Stimulated activated CD8-positive, alpha-beta memory T cell treated with anti-CD3 and anti-CD28 coated beads, Interleukin-15, amount 100 ng/mL, for 1 hour (primary cell): ENCODE data around the gene MN1.
"Not testable (repeated sequence)": the region's sequence is repeated elsewhere in the genome, so short reads cannot be mapped to it uniquely, and the experiment has no call there.

Experiments
- DNase-seq: peaks from one replicate; pipeline ENCODE4 v3.0.0-alpha.2; 2020; ENCODE audit warnings: low read depth

MN1 gene

DNA sequence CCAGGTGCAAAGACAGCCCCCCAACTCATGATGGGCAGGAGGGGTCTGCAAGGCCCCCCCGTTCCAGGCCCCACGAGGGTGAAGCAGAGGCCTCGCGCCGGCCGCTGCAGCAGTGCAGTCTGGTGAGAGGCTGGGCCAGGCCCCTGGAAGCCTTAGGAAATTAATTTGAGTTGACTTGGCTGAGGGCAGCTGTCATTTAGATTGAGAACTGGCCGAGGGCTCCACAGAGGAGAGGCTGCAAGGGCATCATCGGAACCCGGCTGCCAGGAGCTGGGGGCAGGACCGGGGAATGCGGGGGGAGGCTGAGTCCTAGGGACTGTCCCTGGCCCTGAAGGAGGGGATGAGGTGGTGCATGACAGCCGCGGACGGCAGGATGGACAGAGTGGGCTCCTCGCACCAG lies 39.9 kb downstream of the MN1 start:
- DNase-seq = no peak

DNA sequence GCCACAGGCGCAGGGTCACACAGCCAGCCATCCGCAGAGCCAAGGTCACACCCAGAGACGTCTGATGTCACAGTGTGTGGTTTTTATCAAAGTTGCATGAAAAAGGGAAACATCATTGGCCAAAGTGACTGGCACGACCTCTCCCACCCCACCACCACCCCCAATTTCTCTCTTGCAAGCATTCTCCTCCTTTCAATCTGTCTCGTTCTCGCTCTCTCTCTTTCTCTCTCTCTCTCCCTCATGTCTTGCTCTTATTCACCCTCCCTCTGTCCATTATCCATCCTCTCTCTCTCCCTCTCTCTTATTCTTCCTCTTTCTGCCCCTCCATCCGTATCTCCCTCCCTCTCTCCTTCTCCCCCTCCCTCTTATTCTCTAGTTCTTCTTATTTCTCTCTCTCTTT lies 40.6 kb downstream of the MN1 start:
- DNase-seq = no peak

DNA sequence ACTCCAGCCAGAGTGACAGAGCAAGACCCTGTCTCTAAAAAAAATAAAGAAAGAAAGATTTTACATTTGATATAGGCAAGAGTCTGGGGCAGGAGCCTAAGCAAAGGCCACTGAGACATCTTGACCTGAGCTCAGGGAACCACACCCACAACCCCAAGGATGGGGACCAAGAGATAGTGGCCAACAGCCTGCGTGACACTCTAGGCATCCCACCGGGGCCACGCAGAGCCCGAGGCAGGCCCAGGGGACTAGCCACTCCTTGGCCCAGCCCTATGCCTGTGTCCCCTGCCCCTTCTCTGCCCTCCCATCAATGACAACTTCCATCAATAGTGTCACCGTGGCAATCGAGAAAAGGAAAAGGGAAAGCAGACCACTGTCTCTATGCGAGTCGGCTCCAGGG lies 41.1 kb downstream of the MN1 start:
- no peak for DNase-seq

DNA sequence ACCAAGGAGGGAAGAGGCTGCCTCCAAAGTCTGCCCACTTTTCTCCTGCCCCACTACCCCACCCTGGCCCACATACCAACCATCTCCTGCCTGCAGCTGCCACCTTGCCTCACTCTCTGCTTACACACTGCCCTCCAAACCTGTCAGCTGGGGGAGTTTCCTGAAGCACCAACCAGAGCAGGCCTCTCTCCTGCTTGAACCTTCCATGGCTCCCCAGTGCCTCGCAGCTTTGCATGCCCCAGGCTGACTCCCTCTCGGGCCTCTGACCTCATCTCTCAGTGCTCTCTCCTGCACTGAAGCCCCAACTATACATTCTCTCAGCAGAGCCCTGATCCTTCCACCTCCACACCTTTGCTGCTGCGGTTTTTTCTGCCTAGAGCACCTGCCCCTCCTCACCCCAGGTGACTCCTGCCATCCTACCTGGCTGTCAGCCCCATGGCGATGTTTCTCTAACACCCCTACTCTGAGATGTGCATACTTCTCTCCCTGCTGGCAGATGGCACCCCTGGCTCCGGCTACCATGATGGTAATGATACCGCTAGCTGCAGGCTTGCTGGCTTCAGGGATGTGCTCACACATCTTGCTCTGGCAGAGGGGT lies 43.5 kb downstream of the MN1 start:
- no peak for DNase-seq

DNA sequence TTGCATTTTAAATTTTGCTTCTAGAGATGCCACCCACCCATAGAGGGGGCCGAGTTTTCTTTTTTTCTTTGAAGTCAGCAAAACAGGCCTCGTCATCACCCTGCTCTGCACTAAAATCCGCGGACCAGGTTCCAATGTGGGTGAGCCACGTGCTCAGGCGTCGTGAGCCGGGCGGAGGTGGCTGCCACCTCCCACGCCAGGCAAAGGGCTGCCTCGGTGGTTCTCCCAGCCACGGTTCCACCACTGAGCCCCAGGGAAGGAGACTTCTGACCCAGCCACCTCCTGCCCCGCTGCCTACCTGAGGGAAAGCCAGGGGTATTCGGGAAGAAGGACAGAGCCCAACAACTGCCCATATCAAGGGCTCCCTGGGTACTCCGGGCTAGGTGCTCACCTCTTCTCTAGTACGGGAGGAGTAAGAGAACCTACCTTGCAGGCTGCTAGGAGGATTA lies 45.3 kb downstream of the MN1 start:
- no peak for DNase-seq

DNA sequence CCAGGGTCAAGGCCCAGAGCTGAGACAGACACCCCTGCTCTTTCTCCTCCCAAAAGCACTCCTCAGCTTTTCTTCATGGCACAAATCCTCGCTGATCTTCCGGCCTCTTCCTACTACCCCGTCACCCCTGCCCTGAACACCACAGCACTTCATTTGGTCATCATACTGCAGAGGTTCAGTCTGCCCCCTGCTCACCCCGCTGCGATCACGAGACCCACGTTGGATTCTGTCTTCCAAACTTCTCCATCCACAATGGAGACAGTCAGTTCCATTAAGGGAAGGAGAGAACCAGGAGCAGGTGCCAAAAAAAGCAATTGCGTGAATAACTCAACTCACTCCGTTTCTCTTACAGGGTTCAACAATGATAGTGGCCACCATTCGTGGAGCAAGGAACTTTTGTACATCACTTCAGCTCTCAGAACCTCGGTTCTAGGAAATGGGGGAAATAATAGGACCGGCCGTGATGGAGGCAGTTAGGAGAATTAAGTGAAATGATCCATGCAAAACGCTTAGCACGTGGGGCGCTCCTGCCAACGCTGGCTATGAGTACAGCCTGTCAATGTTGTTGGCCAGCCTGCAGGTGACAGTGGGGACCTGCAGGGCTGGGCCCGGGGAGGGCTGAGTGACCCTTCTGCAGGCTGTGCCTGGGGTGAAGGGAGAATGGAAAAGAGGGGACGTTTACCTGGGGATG lies 45.9 kb downstream of the MN1 start:
- no peak for DNase-seq

DNA sequence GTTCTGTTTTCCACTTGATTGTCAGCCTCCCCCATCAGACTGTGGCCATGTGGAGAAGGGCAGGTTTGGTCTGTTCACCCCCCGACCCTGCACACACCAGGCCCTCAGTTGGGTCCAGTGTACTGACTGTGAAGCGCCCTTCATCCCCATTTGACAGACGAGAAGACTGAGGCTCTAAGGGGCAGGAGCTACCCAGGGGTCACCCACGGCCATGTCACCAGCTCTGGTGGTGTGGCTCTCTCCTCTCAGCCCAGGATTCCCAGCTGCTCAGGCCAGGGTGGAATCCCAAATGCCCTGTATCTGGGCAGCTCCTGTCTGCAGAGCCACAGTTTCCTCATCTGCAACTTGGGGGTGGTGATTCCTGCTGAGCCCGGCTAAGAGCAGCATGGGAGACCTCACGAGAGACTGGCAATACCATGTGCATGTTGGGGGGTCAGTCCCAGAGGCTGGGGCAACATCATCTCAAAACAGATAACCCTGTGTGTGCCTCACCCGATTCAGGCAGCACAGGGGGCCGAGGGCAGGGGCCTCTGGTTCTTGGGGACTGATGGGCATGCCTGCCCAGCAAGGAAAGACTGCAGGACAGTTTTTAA lies 46.6 kb downstream of the MN1 start:
- DNase-seq = no peak

DNA sequence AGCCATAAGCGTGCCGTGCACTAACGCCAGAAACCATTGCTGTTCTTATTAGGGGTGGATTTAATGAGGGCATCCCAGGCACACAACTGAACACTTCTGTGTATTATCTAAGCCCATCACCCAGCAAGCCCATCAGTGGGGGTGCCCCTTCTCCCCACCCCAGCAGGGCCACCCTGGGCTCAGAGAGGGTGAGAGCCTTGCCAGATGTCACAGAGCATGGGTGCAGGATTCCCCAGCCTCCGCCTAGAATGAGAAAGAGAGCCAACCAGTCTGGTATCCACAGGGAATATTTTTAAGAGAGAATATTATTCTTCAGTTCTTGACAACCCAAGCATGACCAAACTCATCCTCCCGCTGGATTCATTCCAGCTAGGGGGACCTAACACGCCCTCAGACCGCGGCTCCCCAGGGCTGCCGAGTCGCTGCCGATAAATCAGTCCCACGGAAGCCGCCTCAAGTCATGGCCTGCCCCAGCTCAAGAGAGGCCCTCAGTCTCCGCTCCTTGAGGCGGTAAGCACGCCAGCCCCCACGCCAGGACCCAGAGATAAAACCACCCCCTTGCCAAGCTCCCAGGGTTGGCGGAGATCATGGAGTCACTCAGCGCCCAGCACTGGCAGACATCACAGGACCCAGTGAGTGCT lies 47.2 kb downstream of the MN1 start:
- DNase-seq = no peak

DNA sequence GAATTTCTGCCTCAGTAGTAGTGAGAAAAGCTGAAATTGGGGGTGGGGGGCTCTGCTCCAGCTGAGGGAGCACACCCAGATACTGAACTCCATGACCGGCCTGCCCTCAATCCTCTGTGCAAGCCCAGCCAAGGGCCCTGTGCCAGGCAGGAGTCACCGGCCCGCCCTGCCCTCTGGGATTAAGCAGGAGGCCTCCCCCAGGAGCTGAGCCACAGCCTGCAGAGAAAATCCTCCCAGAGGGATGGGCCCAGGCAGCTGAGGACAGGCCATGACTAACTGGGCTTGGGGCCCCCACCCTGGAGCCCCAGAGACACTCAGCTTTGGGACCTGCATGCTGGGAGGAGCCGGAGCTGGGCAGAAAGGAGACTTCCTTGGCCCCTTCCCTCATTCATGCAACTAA lies 48.8 kb downstream of the MN1 start:
- no peak for DNase-seq

DNA sequence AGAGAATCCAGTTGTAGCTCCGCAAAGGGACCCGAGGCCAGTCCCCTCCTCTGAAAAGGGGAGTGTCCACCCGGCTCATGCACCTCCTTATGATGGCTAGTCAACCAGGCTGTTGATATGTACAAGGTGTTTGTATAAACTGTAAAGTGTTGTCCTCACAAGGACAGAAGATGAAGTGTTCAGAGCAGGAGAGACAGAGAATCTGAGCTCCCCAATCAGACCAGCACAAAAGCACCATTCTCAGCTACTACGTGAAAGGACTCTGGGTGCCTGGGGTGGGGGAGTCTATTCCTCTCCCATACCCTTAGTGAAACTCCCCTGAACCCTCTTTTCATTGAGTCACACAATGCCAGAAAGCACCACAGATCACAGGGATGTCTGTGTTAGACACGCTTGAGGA lies 49.4 kb downstream of the MN1 start:
- DNase-seq = no peak

DNA sequence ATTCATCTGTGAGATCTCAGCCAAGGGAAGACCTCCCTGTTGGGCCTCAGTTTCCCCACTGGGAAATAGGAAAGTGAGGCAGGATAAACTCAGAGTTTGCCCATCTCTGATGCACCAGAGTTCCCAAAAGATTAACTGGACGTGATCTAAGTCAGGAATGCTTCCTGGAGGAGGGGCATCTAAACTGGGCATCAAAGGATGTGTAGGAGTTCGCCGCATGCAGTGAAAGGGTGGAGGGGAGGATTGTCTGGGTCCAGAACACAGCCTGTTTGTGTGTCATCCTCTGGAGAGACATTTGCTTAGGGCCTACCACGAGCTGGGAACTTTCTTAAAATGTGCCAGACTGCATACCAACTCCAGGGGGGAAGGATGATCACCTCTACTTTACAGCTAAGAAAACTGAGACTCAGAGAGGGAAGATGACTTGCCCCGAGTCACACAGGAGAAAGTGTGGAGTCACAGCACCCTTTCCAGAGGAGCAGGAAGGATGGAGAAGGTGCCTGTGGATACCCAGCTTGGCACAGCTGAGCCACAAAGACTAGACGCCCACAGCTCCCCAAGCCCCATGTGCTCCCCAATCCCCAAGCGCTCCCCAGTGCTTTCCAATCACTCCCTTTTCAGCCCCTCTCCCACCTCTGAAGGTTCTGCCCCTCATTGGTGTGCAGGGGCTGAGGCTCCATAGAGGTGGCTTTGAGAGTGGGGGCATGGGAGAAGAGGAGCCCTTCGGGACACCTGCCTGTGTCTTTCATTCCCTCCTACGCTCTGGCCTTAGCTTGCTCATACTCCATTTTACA lies 50.1 kb downstream of the MN1 start:
- no peak for DNase-seq

DNA sequence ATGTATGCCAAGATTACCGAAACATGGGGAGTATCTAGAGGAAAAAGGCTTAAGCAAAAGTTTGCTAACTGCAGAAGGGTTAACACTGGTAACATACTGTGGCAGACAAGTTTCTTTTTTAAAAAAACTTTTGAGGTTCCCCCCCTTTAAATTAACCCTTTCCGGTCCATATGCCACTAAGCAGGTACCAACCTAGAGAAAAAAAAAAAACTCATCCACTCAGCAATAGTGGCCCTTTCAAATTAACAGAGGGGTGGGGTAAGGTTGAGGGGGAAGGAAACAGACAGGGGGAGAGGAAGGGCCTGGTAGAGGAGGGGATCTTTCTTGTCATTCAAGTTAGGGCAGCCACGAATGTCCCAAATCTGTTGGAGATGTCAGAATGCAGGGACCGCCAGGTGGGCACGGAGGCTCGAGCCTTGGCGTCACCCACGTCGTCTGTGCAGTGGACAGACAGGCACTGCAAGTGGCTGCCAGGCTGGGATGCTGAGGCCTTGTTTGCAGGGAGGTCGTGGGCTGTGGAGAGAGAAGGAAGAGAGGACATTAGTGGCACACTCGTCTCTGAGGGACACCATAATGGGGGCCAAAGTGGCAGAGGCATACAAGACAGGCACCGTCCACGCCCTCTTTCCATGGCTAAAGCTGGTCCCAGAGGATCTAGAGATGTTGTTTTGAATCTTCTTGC lies 50.8 kb downstream of the MN1 start:
- DNase-seq = no peak

DNA sequence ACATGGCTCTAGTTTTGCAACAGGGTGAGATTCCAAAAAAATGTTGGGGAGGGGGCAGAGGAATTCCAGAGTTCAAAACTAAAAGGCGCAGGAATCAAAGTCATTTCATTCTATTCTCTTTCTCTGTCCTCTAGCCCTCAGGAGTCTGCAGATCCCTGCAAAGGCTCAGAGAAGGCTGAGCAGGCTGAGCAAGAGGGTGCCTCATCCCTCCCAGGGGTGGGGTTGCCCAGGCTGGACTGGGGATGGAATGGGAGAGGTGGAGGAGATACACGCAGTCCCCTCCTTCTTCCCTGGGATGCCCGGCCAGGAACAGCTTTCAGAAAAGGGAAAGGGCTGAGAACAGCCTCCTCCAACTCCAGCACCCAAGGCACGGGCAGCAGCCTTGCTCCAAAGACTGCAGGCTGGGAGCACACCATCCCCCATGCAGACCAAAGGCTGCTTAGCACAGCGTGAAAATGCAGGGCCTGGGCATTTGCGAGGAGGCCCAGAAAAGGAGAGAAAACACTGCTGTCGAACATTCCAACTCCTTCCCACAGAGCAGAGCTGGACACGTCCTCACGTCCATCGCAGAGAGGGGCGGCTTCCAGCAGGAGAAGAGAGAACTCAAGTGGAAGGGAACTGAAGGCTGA lies 51.8 kb downstream of the MN1 start:
- DNase-seq = no peak

DNA sequence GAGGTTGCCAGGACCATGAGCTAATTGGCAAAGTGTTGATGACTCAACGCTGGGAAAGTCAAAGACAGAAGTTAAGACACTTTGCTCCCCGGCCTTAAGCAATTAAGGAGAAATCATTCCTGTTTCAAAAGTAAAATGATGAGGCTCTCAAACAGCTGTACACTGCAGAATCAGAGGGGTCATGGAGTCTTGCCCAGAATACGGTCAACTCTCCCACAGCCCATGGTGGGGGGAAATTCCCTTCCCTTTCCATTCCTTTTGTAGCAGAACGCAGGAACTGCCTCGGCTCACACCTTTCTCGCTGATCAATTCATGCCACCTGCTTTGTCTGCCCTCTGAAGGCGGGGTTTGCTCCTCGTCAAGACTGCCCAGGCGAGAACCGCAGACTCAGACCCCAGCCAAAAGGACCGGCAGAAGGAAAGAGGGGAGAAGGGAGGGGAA lies 52.8 kb downstream of the MN1 start:
- DNase-seq = no peak

DNA sequence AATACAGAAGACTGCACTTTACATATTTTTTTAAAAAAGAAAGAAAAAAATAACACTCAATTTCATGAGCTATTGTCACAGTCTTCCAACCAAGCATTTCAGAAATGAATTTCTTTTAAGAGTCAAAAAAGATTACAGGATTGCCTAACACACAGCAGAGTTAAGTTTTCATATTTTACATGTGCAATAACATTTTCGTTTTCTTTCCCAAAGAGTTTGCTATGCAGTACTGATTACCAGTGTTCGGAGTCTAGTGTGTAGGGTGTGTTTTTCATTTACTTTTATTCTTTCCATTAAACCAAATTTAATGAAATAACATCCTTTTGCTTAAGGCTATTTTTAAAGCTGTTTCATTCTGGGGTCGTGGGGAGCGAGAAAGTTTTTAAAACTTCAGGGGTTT lies 53.2 kb downstream of the MN1 start:
- DNase-seq = no peak

DNA sequence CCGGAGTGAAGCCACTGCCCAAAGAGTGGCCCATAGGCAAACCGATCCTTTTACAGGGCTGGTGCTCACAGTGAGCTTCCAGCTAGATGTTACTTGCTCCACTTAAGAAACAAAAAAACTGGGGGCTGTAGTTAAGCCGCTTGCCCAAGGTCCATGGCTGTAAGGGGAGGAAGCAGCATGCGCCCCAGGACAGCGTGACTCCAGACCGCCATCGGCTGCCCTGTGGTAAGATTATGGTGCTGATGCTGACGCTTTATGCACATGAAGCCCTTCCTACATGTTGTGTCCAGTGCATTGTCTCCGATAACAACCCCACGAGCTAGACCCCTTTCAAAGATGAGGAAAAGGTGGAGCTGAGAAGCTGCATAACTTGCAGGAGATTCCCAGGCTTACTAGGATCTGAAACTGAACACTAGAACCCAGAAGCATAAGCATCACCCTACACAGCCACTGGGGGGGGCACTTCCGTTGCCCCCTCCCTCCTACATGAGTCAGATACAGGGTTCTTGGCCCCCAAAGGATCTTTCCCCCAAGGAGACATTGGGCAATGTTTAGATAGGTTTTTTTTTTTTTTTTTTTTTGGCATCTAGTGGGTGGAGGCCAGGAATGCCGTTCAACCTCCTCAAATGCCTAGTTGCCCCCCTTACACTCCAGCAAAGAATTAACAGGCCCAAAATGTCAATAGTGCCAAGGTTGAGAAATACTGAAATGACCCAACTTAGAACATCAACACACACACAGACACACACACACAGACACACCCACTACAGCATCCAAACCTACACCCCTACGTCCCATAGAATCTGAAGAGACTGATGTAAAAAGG lies 53.9 kb downstream of the MN1 start:
- no peak for DNase-seq

DNA sequence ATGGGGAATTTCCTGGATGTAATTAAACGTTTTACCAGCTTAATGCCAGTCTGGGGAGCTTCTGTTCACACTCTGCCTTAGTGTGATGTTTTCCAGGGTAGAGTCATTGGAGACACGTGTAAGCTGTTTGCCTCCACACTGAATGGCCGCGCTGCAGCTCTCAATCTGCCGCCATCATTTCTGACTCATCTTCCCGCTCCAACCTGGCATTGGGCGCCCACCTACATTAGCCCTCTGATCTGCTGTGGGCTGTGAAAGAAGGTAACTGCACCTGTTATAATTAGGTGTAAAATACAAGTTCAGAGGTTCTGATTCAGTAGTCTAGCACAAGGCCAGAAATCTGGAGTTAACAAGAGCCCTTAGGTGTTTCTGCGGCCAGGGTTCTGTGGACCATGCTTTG lies 54.6 kb downstream of the MN1 start:
- DNase-seq = no peak

DNA sequence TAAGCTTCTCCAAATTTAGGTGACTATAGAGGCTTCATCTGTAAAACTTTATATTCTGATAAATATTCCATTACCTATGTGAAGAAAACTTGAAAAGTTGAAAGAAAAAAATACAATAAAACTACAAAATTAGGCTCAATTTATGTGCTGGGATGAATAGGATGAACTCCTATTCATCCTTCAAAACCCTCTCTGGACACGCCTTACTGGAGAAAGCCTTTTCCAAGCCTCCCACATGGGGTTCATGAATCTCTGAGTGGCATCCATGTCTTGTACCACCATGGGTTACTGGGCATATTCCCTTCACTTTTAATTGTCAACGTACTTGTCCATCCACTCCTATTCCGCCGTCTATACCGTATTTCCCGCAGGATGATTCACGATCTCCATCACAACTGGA lies 55.7 kb downstream of the MN1 start:
- no peak for DNase-seq

DNA sequence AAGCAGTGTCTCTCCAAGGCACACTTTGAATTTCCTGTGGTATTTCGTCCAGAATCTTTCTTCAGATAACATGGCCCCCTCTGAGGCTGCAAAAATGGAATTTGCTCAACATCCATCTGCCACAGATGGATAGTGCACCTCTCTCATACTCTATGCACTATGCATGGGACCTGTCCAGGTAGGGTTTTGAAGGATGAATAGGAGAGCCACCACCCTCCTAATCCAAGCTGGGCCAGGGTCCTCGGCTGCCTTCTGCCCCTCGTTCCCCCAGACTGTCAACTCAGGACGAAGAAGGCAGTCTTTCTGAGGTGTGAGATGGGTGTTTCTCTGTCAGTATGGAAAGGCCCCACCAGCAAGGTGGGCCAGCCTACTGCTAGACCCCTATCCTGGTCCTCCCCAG lies 56.4 kb downstream of the MN1 start:
- no peak for DNase-seq

DNA sequence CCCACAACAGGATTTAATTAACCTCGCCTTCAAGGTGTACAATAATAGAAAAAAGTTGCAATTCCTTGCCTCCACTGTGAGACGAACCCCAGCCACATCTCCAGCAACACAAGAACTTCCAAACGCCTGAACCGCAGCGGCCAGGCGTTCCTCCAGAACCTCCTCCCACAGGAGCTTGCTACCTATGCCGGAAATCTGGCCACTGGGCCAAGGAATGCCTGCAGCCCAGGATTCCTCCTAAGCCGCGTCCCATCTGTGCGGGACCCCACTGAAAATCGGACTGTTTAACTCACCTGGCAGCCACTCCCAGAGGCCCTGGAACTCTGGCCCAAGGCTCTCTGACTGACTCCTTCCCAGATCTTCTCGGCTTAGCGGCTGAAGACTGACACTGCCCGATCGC lies 57.5 kb downstream of the MN1 start:
- not testable (repeated sequence) for DNase-seq
